NCI-H1694 treated with DMSO at 0.1 percent for 48 hours (cell line): ENCODE results near the gene TNFAIP3.

ENCODE experiments used
- DNase-seq: peaks from one replicate; lab custom pipeline; 2025; lab: John Stamatoyannopoulos, UW

Gene TNFAIP3

GRCh38 chr6:137925141-137925698 is 58.2 kb downstream of the TNFAIP3 start:
- DNase-seq: no peak

- no peak for DNase-seq
Observed at GRCh38 chr6:137926207-137926731, 59.2 kb downstream of the TNFAIP3 start.

GRCh38 chr6:137926985-137927384 is 59.9 kb downstream of the TNFAIP3 start:
- DNase-seq: no peak

- no peak for DNase-seq
Observed at GRCh38 chr6:137927777-137928218, 60.7 kb downstream of the TNFAIP3 start.

- DNase-seq: no peak
Observed at GRCh38 chr6:137928286-137928685, 61.2 kb downstream of the TNFAIP3 start.

GRCh38 chr6:137931849-137932465 is 64.9 kb downstream of the TNFAIP3 start:
- DNase-seq: no peak
